Mucosa of rectum (tissue), 2 donors: Measurements from ENCODE around the gene CARD11.

Source experiments
- H3K27ac ChIP-seq, 2 donors: one replicate each; pipeline ENCODE4 v1.7.0; 2013; ENCODE audit warnings: inconsistent platforms in 2 of 2, low read depth in 2 of 2, low read length in 2 of 2
- H3K27me3 ChIP-seq, 2 donors: one replicate each; pipeline ENCODE4 v1.7.0; 2013; ENCODE audit warnings: low read length in 2 of 2; ENCODE audit not compliant: control insufficient read depth in 2 of 2, insufficient read depth in 2 of 2
- H3K36me3 ChIP-seq, 2 donors: one replicate each; pipeline ENCODE4 v1.7.0; 2013; ENCODE audit warnings: low read length in 2 of 2; ENCODE audit not compliant: control insufficient read depth in 2 of 2, insufficient read depth in 2 of 2
- H3K4me1 ChIP-seq, 2 donors: one replicate each; pipeline ENCODE4 v1.7.0; 2013; ENCODE audit warnings: low read length in 2 of 2, mild to moderate bottlenecking in 1 of 2; ENCODE audit not compliant: control insufficient read depth in 2 of 2, insufficient read depth in 2 of 2
- H3K4me3 ChIP-seq, 2 donors: one replicate each; pipeline ENCODE4 v1.7.0; 2013; ENCODE audit warnings: low read length in 2 of 2
- H3K9ac ChIP-seq, 2 donors: one replicate each; pipeline ENCODE4 v1.7.0; 2013; ENCODE audit warnings: low read length in 2 of 2, low read depth in 1 of 2, mild to moderate bottlenecking in 1 of 2
- H3K9me3 ChIP-seq, 2 donors: one replicate each; pipeline ENCODE4 v1.7.0; 2013; ENCODE audit warnings: low read length in 2 of 2; ENCODE audit not compliant: control insufficient read depth in 2 of 2
- donor health status: healthy.
- donor health status: Normal muscosa, but diverticular disease.

CARD11 gene

DNA sequence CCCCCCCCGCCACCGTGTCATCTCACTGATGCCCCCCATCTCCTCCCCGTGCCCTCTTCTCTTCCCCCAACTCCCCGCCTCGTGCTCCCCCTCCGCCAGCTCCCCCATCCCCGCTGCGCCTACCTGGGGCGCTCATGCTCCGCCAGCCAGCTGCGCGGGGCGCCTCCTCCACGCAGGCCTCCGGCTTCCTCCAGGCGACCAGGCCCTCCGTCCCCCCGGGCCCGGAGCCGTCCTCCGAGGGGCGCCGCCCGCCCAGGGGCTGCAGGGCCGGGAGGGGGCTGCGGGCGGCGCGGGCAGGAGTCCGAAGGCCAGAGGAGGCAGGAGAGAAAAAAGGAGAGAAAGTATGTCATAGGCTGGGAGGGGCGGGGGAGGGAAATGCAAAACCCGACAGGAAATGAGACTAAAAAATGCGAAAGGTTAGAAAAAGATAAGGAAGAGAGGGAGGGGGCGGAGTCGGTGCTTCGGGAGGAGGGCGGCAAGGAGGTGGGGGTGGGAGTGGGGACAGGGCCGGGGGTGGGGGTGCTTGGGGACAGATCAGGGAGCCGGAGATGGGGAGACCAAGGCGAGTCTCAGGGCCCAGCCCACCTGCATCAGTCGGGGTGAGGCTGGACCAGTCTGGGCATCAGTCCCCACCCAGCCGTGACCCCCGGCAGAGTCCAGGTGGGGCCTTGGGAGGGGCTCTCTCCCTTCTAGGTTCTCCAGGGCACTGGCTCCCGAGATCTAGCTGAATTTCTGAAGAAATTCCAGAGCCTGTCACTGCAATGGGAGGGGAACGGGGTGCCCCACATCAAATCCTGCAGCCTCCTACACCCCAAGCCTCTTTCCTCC lies at the start of gene CARD11:
Gene CARD11, minus strand, starts transcription at position 324 of the 828 bp plus-strand sequence. CDS start 85,361 bp downstream, outside the sequence.
- H3K9ac ChIP-seq = no peak within 1 kb of the TSS
- H3K27me3 ChIP-seq = peaks cover 0 to 2% of the 10 kb centered on the region in 2 donors
- H3K4me1 ChIP-seq = no peaks in the 10 kb centered on the region
- H3K36me3 ChIP-seq = no peaks in the 10 kb centered on the region
- H3K9me3 ChIP-seq = no peaks in the 10 kb centered on the region
- H3K27ac ChIP-seq = peak within 1 kb of the TSS in 1 of 2 donors; percentile 61
- peak within 1 kb of the TSS; percentile 43 to 64 for H3K4me3 ChIP-seq

DNA sequence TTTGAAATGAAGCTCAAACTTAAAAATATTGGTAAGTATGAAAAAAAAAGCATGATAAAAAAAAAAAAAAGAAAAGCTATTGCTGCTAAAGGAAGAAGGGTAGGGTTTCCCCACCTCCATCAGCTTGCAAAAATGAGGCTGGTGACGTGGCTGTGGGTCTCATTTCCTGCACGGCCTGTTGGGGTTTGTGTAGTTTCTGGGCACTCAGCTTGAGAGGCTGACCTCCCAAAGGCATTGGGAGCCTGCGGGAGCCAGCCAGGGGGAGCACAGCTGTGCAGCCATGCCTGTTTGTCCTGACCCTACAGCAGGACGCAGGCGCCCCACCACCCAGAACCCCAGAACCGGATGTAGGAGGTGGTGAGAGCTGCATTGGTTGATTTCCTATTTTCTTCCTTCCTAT lies 48.8 kb upstream of the CARD11 start:
- H3K4me3 ChIP-seq = no peak overlapping the region
- H3K27me3 ChIP-seq = no peaks in the 10 kb centered on the region
- no peaks in the 10 kb centered on the region for H3K9me3 ChIP-seq
- peak overlapping the region in 1 of 2 donors; percentile 9 for H3K27ac ChIP-seq
- H3K9ac ChIP-seq = no peak overlapping the region
- peaks cover 0 to 5% of the 10 kb centered on the region in 2 donors for H3K4me1 ChIP-seq
- no peaks in the 10 kb centered on the region for H3K36me3 ChIP-seq

DNA sequence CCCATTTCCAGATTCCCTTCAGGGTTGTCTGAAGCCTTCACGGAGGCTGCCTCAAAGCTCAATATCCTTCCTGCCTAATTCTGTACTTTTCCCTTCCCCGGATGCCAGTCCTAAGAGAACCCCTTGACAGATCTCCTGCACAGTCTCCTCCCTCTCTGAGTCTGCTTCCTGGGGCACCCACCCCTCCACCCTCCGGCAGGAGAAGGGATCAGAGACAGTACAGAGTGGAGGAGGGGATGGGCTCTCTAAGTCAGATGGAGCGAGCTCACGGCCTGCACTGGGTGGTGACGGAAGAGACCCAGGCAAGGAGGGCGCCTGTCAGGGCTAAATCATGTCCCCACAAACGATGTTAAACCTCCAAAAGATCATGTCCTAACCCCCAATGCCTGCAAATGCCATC lies 48.0 kb upstream of the CARD11 start:
- Histone ChIP-seq H3K4me1 (peaks cover 0 to 5% of the 10 kb centered on the region in 2 donors), H3K9me3 (no peaks in the 10 kb centered on the region), H3K27ac (no peak overlapping the region)

DNA sequence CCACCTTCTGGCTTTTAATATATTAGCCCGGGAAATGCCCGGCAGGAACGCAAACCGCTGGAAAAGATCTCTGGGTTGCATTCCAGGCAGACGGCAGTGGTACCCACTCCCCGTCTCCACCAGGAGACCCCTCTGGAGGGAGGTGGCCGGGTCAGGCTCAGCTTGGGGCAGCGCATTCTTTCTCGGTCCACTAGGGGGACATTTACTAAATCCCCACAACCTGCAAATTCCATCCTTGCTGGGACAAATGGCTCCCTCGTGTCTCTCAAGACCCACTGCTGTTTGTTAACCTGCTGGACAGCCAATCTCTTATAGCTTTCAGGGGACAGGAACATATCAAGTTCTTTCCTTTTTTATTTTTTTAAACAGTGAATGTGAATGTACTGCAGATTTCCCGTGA lies 45.8 kb upstream of the CARD11 start:
- Histone ChIP-seq H3K27ac (no peak overlapping the region), H3K4me3 (no peak overlapping the region), H3K27me3 (no peaks in the 10 kb centered on the region)

More for the DNA sequence above, 48.0 kb upstream of the CARD11 start:
- no peaks in the 10 kb centered on the region for H3K27me3 ChIP-seq
- H3K9ac ChIP-seq = no peak overlapping the region
- no peaks in the 10 kb centered on the region for H3K36me3 ChIP-seq
- H3K4me3 ChIP-seq = no peak overlapping the region

DNA sequence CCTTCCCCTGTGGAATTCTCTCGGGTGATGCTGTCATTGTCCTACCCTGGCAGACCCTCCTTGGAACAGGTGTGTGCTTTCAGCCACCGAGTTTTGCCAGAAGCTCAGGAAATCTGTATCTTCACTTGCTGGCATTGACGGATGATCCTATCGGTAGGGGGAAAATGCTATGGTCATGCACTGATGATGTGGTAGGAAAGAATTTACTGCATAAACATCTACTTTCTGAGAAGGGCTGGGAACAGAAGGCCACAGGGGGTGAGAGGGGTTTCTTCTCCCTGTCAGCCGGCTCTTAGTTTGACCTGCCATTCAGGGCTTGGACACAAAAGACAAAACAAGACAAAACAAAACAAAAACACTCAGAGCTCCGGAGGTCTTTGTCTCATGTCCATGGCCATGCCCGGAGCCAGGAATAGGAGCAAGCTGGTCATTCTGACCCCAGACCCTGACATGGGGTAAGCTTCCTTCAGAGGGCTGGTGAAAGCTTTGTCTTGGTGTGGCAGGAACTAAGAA lies 43.6 kb upstream of the CARD11 start:
- peaks cover 0 to 3% of the 10 kb centered on the region in 2 donors for H3K4me1 ChIP-seq
- H3K4me3 ChIP-seq = no peak overlapping the region

More for the DNA sequence above, 45.8 kb upstream of the CARD11 start:
- H3K9me3 ChIP-seq = no peaks in the 10 kb centered on the region
- peaks cover 0 to 3% of the 10 kb centered on the region in 2 donors for H3K4me1 ChIP-seq
- H3K36me3 ChIP-seq = no peaks in the 10 kb centered on the region
- H3K9ac ChIP-seq = no peak overlapping the region

DNA sequence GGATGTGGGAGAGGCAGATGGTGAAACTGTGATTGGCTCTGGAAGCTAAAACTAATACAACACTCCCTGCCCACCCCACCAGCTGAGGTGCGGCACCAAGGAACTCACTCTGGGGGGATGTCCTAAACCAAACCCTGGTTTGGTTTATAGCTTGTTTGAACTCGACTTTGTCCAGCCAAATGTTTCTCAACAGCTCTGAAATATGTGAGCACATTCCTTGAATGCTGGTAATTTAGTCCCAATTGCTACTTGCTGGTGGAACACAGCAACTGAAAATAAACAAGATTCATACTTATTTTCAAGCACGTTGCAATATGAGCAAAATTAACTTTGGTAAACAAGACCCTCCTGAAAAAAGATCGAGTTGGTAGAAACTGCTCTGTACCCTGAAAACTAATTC lies 39.7 kb upstream of the CARD11 start:
- Histone ChIP-seq H3K36me3 (no peaks in the 10 kb centered on the region), H3K4me1 (no peaks in the 10 kb centered on the region), H3K9ac (no peak overlapping the region), H3K27ac (no peak overlapping the region), H3K9me3 (no peaks in the 10 kb centered on the region), H3K4me3 (no peak overlapping the region), H3K27me3 (no peaks in the 10 kb centered on the region)

More for the DNA sequence above, 43.6 kb upstream of the CARD11 start:
- Histone ChIP-seq H3K27ac (no peak overlapping the region), H3K9me3 (no peaks in the 10 kb centered on the region), H3K9ac (no peak overlapping the region), H3K36me3 (no peaks in the 10 kb centered on the region), H3K27me3 (no peaks in the 10 kb centered on the region)

DNA sequence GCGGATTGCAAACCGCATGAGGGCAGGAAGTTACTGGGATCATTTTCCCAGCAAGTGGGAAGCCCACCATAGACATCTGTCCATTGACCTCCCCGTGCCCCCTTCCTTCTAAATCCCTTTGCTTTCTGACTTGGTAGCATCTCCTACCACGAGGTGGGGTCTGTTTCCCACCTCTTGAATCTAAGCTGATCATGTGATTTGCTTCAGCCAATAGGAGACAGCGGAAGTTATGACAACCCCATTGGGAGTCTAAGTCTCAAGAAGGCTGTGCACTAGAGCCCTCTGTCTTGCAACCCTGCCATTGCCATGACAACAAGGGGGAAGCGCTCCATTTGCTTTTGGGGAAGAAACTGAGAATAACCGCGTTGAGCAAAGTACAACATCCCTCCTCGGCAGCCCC lies 39.2 kb upstream of the CARD11 start:
- Histone ChIP-seq H3K36me3 (no peaks in the 10 kb centered on the region), H3K4me3 (no peak overlapping the region), H3K9ac (no peak overlapping the region), H3K9me3 (no peaks in the 10 kb centered on the region), H3K27ac (no peak overlapping the region), H3K4me1 (no peaks in the 10 kb centered on the region), H3K27me3 (no peaks in the 10 kb centered on the region)

DNA sequence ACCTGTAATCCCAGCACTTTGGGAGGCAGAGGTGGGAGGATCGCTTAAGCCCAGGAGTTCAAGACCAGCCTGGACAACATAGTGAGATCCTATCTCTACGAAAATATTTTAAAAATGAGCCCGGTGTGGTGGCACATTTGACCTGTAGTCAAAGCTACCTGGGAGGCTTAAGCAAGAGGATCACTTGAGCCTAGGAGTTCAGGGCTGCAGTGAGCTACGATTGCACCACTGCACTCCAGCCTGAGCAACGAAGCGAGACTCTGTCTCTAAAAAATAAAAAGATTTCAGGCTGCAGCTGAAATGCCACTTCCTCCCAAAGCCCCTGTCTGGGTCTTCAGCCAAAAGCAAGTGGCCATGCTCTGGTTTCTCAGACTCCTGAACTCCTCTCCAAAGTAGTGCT lies 38.7 kb upstream of the CARD11 start:
- Histone ChIP-seq H3K36me3 (no peaks in the 10 kb centered on the region), H3K4me3 (no peak overlapping the region), H3K9ac (no peak overlapping the region), H3K9me3 (no peaks in the 10 kb centered on the region), H3K4me1 (no peaks in the 10 kb centered on the region), H3K27ac (no peak overlapping the region), H3K27me3 (no peaks in the 10 kb centered on the region)

DNA sequence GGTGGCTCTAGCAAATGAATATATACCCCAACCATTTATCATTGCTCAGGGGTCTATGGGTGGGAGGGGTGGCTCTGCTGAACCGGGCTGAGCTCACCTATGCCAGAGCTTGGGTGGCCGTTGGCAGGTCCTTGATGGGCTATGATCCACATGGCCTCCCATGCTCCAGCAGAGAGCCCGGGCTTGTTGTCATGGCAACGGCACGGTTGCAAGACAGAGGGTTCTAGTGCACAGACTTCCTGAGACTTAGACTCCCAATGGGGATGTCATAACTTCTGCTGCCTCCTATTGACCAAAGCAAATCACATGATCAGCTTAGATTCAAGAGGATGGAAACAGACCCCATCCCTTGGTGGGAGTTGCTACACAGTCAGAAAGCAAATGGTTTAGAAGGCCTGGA lies 36.4 kb upstream of the CARD11 start:
- Histone ChIP-seq H3K27ac (no peak overlapping the region), H3K4me3 (no peak overlapping the region), H3K4me1 (no peaks in the 10 kb centered on the region), H3K9me3 (peaks cover 0 to 4% of the 10 kb centered on the region in 2 donors), H3K27me3 (no peaks in the 10 kb centered on the region), H3K36me3 (no peaks in the 10 kb centered on the region), H3K9ac (no peak overlapping the region)

DNA sequence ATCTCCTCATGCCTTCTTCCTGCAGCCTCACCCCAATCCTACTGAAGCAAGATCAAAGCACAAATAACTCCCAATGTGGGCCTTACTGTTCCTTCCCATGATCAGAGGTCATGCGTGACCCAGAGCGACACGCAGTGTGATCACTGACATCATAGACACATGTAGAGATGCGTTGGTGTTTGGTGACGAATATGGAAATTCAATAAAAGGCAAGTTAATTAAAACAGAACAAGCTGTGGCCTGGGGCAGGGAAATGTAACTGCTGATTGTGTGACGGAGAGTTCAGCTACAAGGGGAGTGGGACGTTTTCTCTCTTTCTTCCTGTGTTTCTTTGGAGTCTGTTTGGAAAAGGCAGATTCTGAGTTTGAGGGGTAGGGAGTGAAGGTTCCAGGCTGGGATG lies 34.8 kb upstream of the CARD11 start:
- no peak overlapping the region for H3K9ac ChIP-seq
- H3K4me1 ChIP-seq = no peaks in the 10 kb centered on the region
- no peak overlapping the region for H3K27ac ChIP-seq
- no peaks in the 10 kb centered on the region for H3K36me3 ChIP-seq
- no peak overlapping the region for H3K4me3 ChIP-seq
- no peaks in the 10 kb centered on the region for H3K27me3 ChIP-seq
- peaks cover 0 to 4% of the 10 kb centered on the region in 2 donors for H3K9me3 ChIP-seq
